Epidermal melanocyte (primary cell): ENCODE data around the gene APBB1.

Experiments
- DNase-seq: peaks from one replicate; pipeline ENCODE4 v3.0.0; 2011; ENCODE audit warnings: low spot score; ENCODE audit not compliant: insufficient read length

Gene APBB1

DNA sequence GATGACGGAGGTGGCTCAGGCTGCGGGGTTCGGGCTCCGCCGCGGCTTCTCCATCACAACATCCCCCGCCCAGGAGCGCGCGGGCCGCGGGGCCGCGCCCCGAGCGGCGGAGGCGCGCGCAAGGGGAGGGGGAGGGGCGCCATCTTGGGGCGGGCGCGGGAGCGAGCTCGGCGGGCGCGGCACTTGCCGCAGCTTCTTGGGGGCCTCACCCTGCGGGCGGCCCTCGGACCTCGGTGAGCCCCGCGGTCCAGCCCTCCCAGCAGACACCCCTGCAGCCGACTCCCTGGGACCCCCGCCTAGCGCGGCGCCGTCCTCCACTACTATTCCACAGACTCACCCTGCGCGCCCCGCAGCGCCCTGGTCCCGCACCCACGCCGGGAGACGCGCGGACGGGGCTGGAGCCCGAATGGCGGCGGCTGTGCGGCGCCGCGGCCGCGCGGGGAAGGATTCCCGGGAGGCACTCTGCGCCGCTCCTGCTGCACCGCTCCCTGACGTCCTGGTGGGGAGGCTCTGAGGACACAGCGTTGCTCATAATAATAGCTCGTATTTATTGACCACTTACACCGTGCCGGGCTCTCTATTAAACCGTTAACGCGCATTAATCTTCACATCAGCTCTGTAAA, at the start of gene APBB1:
Gene APBB1, minus strand, starts transcription at position 86 of the 623 bp plus-strand sequence. CDS start 7,747 bp downstream, outside the sequence.
- DNase-seq = peak; percentile 66

GRCh38 chr11:6459099-6459450, 40.2 kb upstream of the APBB1 start:
- DNase-seq = no peak

DNA sequence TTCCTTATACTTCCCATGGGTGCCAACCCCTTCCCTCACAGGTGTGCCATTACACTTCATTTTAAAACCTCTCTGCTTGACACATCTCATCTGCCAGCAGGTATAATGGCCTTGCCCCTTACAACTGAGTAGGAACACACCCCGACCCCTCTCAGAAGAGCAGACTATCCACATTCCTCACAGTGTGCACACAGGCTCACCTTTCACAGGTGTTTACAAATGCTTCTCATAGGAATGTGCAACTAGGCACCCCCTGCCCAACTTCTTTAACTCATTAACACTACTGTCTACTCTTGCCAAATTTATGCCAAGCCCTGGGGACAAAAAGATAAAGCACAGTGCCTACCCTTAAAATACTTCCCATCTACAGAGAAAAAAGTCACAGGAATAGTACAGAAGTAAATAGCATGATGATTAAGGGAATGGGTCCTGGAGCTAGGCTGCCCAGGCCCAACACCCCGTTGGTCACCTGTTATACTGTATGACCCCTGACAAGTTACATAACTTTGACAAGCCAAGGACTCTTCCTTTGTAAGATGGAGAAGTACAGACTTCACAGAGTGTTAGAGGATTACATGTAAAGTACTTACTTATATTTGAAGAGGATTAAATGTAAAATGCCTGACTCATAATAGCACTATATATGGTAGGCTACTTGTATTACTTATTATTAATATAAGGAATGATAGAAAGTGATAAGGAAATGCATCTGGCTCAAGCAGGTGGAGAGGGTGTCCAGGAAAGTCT, 39.6 kb upstream of the APBB1 start:
- DNase-seq = no peak

- DNase-seq = no peak
Observed at GRCh38 chr11:6457581-6458320, 38.9 kb upstream of the APBB1 start.

GRCh38 chr11:6456361-6457073, 37.6 kb upstream of the APBB1 start:
- DNase-seq = no peak

DNA sequence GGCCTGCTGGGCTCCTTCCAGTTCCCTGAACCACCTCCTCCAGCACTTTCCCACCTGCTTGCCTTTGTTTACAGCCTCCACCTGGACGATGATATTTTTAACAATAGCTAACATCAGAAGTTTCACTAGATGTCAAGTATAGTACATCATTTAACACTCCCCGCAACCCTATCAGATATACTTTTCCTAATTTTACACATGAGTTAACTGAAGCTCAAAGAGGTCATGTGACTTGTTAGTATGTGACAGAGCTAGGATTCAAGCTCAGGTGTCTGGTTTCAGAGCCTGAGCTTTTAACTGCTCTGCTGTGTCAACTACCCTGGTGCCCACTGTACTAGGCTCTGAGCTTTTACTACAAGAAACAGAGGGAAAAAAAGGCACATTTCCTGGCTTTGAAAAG, 36.2 kb upstream of the APBB1 start:
- no peak for DNase-seq

DNA sequence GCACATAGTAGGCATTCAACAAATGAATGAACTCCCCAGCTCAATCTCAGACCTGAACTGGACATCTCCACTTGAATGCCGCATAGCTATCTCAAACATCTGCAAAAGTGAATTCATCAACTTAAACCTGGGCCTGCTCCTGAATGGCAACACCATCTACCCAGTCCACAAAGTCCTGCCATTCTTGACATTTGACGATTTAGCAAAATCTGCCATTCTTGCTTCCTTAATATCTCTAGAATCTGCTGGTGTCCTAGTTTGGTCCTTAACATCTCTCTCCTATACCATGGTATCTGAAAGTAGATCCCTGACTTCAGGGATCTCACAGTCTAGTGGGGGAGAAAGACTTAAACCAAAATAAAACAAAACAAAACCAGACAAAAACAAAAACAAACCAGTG, 34.3 kb upstream of the APBB1 start:
- no peak for DNase-seq

GRCh38 chr11:6452219-6452618, 33.3 kb upstream of the APBB1 start:
- DNase-seq = no peak

GRCh38 chr11:6448574-6448973, 29.7 kb upstream of the APBB1 start:
- no peak for DNase-seq

DNA sequence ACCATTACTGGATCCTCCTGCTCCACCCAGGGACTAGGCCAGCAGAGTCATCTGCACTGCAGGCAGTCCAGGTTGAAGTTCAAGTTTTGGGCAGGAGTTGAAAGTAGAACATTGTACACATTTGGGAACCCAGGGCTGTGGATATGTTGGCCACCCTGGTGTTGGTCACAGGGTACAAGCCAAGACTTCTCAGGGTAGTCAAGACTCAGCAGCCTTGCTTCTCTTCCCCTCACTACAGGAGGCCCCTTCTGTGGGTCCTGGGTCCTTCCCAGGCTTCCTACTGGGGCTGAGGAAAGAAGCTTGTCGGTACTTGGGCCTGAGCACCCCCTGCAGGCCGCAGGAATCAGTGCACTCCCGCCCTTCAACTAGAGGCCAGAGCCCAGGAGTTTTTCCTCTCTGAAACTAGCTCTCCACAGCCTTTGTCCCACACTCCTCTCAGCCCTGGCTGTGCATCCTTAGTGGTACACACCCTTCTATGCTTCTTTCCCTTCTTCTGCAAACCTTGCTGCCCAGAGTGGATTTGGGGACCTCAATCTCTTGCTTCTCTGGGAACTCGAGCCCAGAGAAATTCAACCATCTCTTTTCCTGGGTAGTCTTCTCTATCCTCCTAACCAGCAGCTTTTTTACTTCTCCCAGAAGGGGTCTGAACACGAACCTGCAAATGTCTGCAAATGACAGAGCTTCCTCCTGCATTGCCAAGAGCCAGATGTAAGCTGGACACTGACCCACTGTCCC, 24.5 kb upstream of the APBB1 start:
- DNase-seq = peak; percentile 77

GRCh38 chr11:6442441-6442840, 23.5 kb upstream of the APBB1 start:
- DNase-seq = no peak

GRCh38 chr11:6440906-6441358, 22.0 kb upstream of the APBB1 start, which contains the start of gene HPX:
Gene HPX, minus strand, starts transcription at chr11:6440987. Its CDS starts 24 bp downstream, at chr11:6440963.
- DNase-seq = no peak

DNA sequence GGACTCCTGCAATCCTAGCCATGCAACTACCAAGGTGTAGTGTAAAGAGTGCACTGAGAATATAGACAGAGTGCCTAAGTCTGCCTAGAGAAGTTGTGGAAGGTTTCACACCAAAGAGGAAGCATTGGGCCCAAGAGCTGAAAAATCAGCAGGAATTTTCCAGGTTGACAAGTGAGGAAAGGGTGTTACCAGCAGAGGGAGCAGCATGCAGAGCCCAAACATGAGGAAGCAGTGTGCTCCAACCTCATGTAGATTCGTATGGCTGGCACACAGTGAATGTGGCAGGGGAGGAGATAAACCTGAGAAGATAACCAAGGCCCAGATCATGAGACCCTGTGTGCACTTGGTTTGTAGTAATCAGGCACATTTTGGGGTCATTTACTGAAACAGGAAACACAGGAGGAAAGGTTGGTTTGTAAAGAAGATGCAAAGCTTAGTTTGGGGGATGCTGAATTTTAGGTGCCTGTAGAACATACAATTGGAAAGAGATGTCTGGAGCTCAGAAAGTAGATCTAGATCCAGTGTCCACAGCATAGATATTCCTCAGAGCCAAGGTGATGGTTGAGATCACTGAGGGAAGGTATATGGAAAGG, 20.2 kb upstream of the APBB1 start:
- no peak for DNase-seq

- no peak for DNase-seq
Observed at GRCh38 chr11:6437993-6438392, 19.1 kb upstream of the APBB1 start.

- no peak for DNase-seq
Observed at GRCh38 chr11:6437423-6437822, 18.5 kb upstream of the APBB1 start.

GRCh38 chr11:6433998-6434660, 15.2 kb upstream of the APBB1 start:
- no peak for DNase-seq

GRCh38 chr11:6431861-6432260, 13.0 kb upstream of the APBB1 start:
- DNase-seq = no peak

- DNase-seq = no peak
Observed at GRCh38 chr11:6427516-6427915, 8.6 kb upstream of the APBB1 start.

GRCh38 chr11:6420677-6421076, 1.8 kb upstream of the APBB1 start:
- no peak for DNase-seq

GRCh38 chr11:6418557-6419008, 311 bp downstream of the APBB1 start:
- no peak for DNase-seq
